Uterus (tissue), 2 donors: ENCODE results near the gene GSX2.

ENCODE experiments used
- CTCF ChIP-seq, 4 experiments: fragments of 200-600 bp in 2 of 4; fragments of 450-650 bp in 2 of 4; sonication (generic) in 2 of 4; IDR thresholded peaks; one replicate each; pipeline ENCODE4 v1.5.1; 2016 to 2019; ENCODE audit warnings: antibody characterized with exemption in 4 of 4, mild to moderate bottlenecking in 2 of 4, moderate library complexity in 1 of 4
- POLR2A ChIP-seq, 2 donors: fragments of 450-650 bp; IDR thresholded peaks; one replicate each; pipeline ENCODE4 v1.6.1; 2016; ENCODE audit warnings: antibody characterized with exemption in 2 of 2, mild to moderate bottlenecking in 1 of 2, moderate library complexity in 1 of 2

- TF ChIP-seq CTCF (IDR thresholded peaks at IDR 0.05) (no peak), POLR2A (IDR thresholded peaks at IDR 0.05) (no peak)
Measured at GRCh38 chr4:54063737-54064316, 36.1 kb upstream of the GSX2 start.
